Small intestine (tissue), 7 donors: Measurements from ENCODE around the gene DOCK2. TPM values are rescaled to one million over a fixed set of nuclear protein-coding genes. Genes with fewer than 3 reads are reported as not detected.

Experiments
- DNase-seq, 2 donors: peaks; one replicate each; pipeline versions ENCODE4 v3.0.0 to v3.0.0-alpha.2; 2013
- FAIRE-seq: peaks from 2 replicates; lab custom pipeline; 2012; peaks lifted over from hg19 to GRCh38; lab: Jason Lieb, UNC
- H3K27ac ChIP-seq, 3 donors: one replicate each; pipeline ENCODE4 v1.5.1; 2013; ENCODE audit warnings: low read length in 2 of 3, mild to moderate bottlenecking in 2 of 3, control low read depth in 1 of 3, inconsistent platforms in 1 of 3, low read depth in 1 of 3, moderate library complexity in 1 of 3
- H3K27me3 ChIP-seq, 3 donors: one replicate each; pipeline ENCODE4 v1.6.1; 2013; ENCODE audit warnings: low read length in 3 of 3, inconsistent platforms in 1 of 3; ENCODE audit not compliant: control insufficient read depth in 3 of 3, insufficient read depth in 3 of 3
- H3K36me3 ChIP-seq, 3 donors: one replicate each; pipeline ENCODE4 v1.6.1; 2013; ENCODE audit warnings: low read length in 3 of 3, inconsistent platforms in 1 of 3, low read depth in 1 of 3, mild to moderate bottlenecking in 1 of 3, moderate library complexity in 1 of 3; ENCODE audit not compliant: control insufficient read depth in 3 of 3, insufficient read depth in 2 of 3
- H3K4me1 ChIP-seq, 3 donors: one replicate each; pipeline ENCODE4 v1.6.1; 2013; ENCODE audit warnings: low read length in 2 of 3, inconsistent platforms in 1 of 3, low read depth in 1 of 3, mild to moderate bottlenecking in 1 of 3, moderate library complexity in 1 of 3; ENCODE audit not compliant: control insufficient read depth in 3 of 3, insufficient read depth in 2 of 3
- H3K4me3 ChIP-seq, 3 donors: one replicate each; pipeline ENCODE4 v1.5.1; 2013; ENCODE audit warnings: low read length in 3 of 3, control low read depth in 1 of 3, inconsistent platforms in 1 of 3, low read depth in 1 of 3, mild to moderate bottlenecking in 1 of 3, moderate library complexity in 1 of 3
- H3K9me3 ChIP-seq, 2 donors: one replicate each; pipeline ENCODE4 v1.6.1; 2013; ENCODE audit warnings: low read depth in 1 of 2, low read length in 1 of 2; ENCODE audit not compliant: control insufficient read depth in 2 of 2, insufficient read depth in 1 of 2
- WGBS, 3 donors: extraction: QIAGEN DNeasy Blood & Tissue Kit; methylation state at CpG; one replicate each; pipeline ENCODE4 v1.1.7; 2013; 5-methylcytosine and 5-hydroxymethylcytosine counted together
- polyA plus RNA-seq, 4 donors: library from polyadenylated mRNA; stranded (reverse) in 3 of 4; unstranded in 1 of 4; fragments of 200-250 nt in 3 of 4; fragments of 120-200 nt in 1 of 4; gene quantifications; one replicate each; pipeline versions ENCODE4 v1.2.1 to v1.2.3, GENCODE V29; 2013
- donor health status: healthy with polysubstance abuse.
- donor health status: control.
- donor health status: control.
- donor health status: Bipolar disorder and iron deficiency.
- donor health status: healthy.

DOCK2 gene
- polyA plus RNA-seq, 4 donors: 1.3 to 5.9 (median 3.0) TPM

DNA sequence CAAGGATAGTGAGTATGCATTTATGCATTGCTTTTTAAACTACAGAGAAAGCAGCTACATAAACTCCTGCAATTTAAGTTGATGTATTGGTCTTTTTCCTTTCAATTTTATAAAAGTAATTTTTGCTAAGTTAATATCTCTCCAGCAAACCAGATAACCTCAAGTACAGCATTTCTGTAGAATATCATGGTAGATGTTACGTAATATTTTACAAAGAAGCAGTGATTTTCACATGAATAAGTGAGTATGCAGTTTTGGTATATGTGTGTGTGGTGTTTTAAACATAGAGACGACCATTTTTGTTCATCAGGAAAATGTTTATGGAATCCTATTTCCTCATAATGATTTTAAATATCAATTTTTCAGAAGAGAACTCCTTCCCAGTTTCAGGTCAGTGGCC lies 224.4 kb downstream of the DOCK2 start:
- H3K4me1 ChIP-seq: no peaks in the 10 kb centered on the region
- H3K36me3 ChIP-seq: no peaks in the 10 kb centered on the region
- H3K9me3 ChIP-seq: no peaks in the 10 kb centered on the region
- no peaks in the 10 kb centered on the region for H3K27me3 ChIP-seq
- WGBS, 3 donors: 68 to 84% (median 80%) methylated on average over 2 of the region's 2 CpGs
- no peak for FAIRE-seq
- DNase-seq: no peak
- no peak overlapping the region for H3K27ac ChIP-seq
- no peak overlapping the region for H3K4me3 ChIP-seq

DNA sequence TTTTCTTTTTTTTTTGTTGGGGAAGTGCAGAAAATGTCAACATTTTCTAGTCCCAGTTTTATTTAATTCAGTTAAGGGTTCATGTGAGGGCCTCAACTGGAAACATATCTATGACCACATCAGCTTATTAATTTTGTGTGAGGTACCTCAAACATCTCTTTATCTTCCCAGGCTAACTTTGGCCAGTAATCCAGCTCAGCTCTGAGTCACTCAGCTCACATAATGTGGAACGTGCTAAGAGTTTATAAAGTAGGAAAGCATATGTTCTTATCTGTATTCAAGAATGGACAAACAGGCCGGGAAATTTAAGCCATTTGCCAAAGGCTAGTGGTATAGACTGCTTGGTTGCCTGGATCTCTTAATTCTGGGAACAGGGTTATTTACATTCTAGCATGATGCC lies 224.9 kb downstream of the DOCK2 start:
- no peaks in the 10 kb centered on the region for H3K27me3 ChIP-seq
- DNase-seq (no peak), FAIRE-seq (no peak)
- H3K36me3 ChIP-seq: no peaks in the 10 kb centered on the region
- 64 to 78% (median 76%) methylated on average over 2 of the region's 2 CpGs for whole genome bisulfite sequencing, 3 donors
- H3K27ac ChIP-seq: no peak overlapping the region
- H3K9me3 ChIP-seq: no peaks in the 10 kb centered on the region
- no peak overlapping the region for H3K4me3 ChIP-seq
- H3K4me1 ChIP-seq: no peaks in the 10 kb centered on the region

DNA sequence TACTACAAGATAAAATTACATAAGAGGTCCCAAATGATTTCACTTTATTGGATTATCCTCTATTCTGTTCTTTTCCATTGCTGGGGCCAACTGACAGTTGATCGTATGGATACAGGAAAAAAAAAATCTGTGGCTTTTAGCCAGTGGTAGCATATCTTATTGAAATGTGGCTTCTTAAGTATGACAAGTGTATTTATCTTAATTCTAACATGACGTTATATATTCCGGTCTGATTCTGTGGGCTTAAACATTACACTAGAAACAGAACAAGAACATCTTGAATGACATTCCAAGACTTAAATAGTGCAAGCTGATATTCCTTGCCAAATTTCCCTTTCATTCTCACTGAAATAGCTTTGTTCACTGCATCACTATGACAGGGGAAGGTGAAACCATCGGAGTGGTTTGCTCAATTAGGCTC lies 225.3 kb downstream of the DOCK2 start:
- Histone ChIP-seq H3K36me3 (no peaks in the 10 kb centered on the region), H3K4me3 (no peak overlapping the region), H3K27me3 (no peaks in the 10 kb centered on the region), H3K27ac (no peak overlapping the region), H3K4me1 (no peaks in the 10 kb centered on the region), H3K9me3 (no peaks in the 10 kb centered on the region)
- DNase-seq: no peak
- no peak for FAIRE-seq
- 83 to 84% (median 84%) methylated on average over 4 of the region's 4 CpGs for WGBS, 3 donors

DNA sequence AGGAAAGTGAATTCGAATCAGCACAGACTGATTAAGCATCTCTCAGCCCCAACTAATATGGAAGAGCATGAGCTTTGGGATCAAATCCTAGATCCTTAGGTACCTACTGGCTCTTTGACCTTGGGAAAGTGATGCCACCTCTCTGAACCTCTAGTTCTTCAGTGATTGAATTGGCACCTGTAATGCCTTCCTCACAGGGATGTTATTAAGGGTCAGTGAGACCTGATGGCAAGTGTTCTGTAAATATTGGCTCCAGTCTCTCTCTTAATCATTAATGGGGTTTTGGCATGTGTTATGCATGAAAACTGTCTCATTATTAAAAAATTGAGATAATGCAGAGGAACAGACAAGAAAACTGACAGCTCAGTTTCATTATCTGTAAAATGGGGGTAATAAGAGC lies 227.4 kb downstream of the DOCK2 start:
- 67 to 97% (median 86%) methylated on average over 1 of the region's 1 CpG for WGBS, 3 donors
- Histone ChIP-seq H3K4me1 (no peaks in the 10 kb centered on the region), H3K36me3 (peaks cover 0 to 2% (median 0%) of the 10 kb centered on the region in 3 donors), H3K9me3 (no peaks in the 10 kb centered on the region), H3K27me3 (no peaks in the 10 kb centered on the region), H3K4me3 (no peak overlapping the region), H3K27ac (no peak overlapping the region)
- FAIRE-seq (no peak), DNase-seq (no peak)

DNA sequence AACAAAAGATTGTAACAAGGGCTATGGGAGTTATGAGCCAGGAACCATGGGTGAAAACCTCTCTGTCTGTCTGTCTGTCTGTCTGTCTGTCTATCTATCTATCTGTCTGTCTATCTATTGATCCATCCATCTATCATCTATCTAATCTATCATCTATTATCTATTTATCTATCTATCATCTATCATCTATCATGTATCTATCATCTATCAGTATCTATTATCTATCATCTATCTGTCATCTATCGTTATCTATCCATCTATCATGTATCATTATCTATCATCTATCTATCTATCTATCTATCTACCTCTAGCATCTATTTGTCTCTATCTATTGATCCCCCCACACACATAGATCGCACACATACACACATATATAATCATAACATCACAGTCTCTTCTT lies 230.3 kb downstream of the DOCK2 start:
- H3K27ac ChIP-seq: no peak overlapping the region
- no peaks in the 10 kb centered on the region for H3K9me3 ChIP-seq
- peaks cover 0 to 2% (median 0%) of the 10 kb centered on the region in 3 donors for H3K36me3 ChIP-seq
- FAIRE-seq (no peak), DNase-seq (no peak)
- H3K4me3 ChIP-seq: no peak overlapping the region
- no peaks in the 10 kb centered on the region for H3K27me3 ChIP-seq
- no peaks in the 10 kb centered on the region for H3K4me1 ChIP-seq
- 79 to 94% (median 89%) methylated on average over 2 of the region's 2 CpGs for WGBS, 3 donors

DNA sequence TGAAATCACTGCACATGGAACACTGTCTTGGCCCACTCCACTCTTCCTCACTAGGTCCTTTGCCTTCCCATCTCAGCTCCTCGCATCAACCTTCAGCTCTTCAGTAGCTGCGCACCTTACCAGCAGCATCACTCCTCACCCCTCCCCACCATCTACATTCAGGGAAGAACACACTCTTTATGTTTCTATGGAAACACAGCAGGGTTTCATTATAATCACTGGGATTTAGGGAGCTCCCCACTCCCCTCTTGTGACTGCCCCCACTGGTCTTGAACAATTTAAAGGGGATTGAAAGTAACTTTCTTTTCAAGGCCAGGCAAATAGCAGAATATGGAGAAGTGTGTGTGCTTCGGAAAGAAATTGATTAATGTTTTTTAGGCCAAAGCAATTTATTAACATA lies 232.0 kb downstream of the DOCK2 start:
- Histone ChIP-seq H3K27ac (no peak overlapping the region), H3K4me3 (no peak overlapping the region), H3K4me1 (no peaks in the 10 kb centered on the region), H3K27me3 (no peaks in the 10 kb centered on the region), H3K9me3 (no peaks in the 10 kb centered on the region), H3K36me3 (peaks cover 0 to 2% (median 0%) of the 10 kb centered on the region in 3 donors)
- WGBS, 3 donors: 76 to 93% (median 87%) methylated on average over 3 of the region's 3 CpGs
- FAIRE-seq: no peak
- DNase-seq: no peak

DNA sequence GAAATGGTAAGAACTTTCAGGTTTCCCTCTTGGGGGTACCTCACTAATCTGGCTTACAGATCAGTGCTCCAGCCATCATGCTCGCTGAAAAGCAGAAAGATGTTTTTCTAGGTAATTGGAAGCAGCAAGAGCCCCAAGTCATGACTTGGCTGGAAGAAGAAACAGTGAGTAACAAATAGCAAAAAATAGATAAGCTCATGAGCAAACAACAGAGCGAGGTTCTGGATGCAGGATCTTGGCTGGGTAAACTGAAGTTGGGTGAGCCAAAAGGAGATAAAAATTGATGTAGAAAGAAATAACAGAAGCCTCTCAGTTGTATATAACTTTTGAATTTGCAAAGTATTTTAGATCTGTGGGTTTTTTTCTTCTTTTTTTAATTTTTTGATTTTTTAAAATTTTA lies 233.1 kb downstream of the DOCK2 start:
- Histone ChIP-seq H3K4me1 (no peaks in the 10 kb centered on the region), H3K9me3 (no peaks in the 10 kb centered on the region), H3K36me3 (peaks cover 0 to 2% (median 0%) of the 10 kb centered on the region in 3 donors), H3K4me3 (no peak overlapping the region), H3K27ac (no peak overlapping the region), H3K27me3 (no peaks in the 10 kb centered on the region)
- WGBS, 3 donors: 40 to 79% (median 65%) methylated on average over 2 of the region's 2 CpGs
- no peak for FAIRE-seq
- no peak for DNase-seq

DNA sequence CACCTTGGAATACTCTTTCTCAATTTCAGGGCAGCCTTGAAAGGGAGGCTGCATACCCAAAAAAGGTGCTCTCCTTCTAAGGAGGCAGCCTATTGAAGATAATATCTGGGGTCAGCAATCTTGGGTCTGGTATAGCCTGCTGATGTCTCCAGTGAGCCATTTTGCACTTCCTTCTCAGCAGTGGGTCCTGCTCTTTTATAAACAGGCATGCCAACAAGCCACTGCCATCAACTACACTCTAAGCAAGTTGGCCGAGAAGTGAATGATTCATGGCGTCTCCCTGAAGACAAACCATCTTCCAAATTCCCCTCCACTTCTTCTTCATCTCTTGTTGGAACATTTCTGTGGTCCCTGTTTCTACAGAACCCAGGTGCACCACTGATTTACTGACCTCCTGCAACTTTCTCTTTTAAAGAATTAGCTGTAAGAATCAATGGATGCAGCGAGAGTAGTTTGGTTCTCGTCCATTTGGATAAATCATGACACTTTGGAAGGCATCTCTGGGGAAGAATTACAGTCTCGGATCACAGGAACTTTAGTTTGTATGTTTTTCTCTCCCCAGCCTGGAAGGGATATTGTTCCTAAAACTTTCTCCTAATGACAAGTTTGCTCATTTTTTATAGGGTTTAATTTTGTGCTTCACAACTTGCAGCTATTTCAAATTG lies 234.9 kb downstream of the DOCK2 start:
- peaks cover 0 to 2% (median 0%) of the 10 kb centered on the region in 3 donors for H3K36me3 ChIP-seq
- DNase-seq (no peak), FAIRE-seq (no peak)
- H3K4me3 ChIP-seq: no peak overlapping the region
- H3K27me3 ChIP-seq: no peaks in the 10 kb centered on the region
- H3K9me3 ChIP-seq: no peaks in the 10 kb centered on the region
- 81 to 93% (median 87%) methylated on average over 5 of the region's 5 CpGs for whole genome bisulfite sequencing, 3 donors
- H3K27ac ChIP-seq: no peak overlapping the region
- no peaks in the 10 kb centered on the region for H3K4me1 ChIP-seq

DNA sequence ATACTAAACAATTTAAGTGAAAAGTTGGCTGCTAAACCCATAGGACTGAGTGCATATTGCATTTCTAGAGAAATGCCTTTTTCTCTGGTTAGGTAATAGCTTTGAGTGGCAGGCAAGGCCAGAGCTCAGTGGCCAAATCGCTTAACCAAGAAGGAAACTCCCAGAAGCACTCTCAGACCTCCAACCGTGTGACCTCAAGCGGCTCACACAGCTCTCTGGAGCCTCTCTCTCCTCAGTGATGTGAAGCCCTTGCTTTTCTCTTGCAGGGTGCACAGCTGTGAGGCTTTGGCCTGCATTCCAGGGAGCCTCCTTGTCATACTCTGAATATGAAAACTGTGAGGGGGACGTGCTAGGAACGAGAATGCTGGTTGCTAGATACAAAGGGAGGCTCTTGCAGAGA lies 236.6 kb downstream of the DOCK2 start:
- H3K27me3 ChIP-seq: no peaks in the 10 kb centered on the region
- WGBS, 3 donors: 68 to 73% (median 69%) methylated on average over 5 of the region's 5 CpGs
- H3K36me3 ChIP-seq: no peaks in the 10 kb centered on the region
- no peaks in the 10 kb centered on the region for H3K4me1 ChIP-seq
- H3K9me3 ChIP-seq: no peaks in the 10 kb centered on the region
- DNase-seq (no peak), FAIRE-seq (no peak)
- H3K4me3 ChIP-seq: no peak overlapping the region
- no peak overlapping the region for H3K27ac ChIP-seq
